DMS153 treated with DMSO at 0.1 percent for 48 hours (cell line): ENCODE data around the gene CAPN9.
"Not testable (repeated sequence)": the region's sequence is repeated elsewhere in the genome, so short reads cannot be mapped to it uniquely, and the experiment has no call there.

Source experiments
- DNase-seq: peaks from one replicate; lab custom pipeline; 2025; ENCODE audit not compliant: unreplicated experiment; lab: John Stamatoyannopoulos, UW

The CAPN9 gene

GRCh38 chr1:230709619-230710542 lies 37.3 kb upstream of the CAPN9 start:
- DNase-seq: no peak

DNA sequence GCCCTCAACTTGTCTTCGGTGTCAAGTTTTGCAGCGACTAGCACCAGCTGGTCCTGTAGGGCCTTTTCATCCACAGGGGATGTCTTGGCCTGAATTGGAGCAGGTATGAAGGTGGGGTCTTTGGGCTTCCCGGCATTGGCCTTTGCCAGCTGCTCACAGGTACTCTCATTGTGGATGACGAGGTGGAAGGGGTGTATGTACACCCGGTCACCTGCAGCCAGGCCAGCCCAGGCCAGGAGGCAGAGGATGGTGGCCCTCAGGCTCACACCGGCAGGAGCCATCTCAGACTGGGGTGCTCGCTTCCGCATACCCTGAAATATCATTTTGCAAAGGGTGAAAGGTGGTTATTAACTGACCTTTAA lies 36.7 kb upstream of the CAPN9 start:
- no peak for DNase-seq

DNA sequence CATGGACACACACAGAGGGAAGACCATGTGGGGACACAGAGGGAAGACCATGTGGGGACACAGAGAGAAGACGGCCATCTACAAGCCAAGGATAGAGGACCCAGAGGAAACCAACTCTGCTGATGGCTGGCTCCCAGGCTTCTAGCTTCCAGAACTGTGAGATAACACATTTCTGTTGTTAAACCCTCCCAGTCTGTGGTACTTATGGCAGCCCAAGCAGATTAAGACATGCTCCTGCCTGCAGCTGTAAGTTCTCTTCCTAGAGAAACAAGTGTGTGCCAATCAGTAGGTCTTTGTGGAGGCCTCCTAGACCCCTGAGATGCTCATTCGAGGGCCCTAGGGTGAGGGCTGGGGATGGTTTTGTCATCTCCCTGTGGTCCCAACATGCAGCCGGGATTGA lies 35.9 kb upstream of the CAPN9 start:
- no peak for DNase-seq

DNA sequence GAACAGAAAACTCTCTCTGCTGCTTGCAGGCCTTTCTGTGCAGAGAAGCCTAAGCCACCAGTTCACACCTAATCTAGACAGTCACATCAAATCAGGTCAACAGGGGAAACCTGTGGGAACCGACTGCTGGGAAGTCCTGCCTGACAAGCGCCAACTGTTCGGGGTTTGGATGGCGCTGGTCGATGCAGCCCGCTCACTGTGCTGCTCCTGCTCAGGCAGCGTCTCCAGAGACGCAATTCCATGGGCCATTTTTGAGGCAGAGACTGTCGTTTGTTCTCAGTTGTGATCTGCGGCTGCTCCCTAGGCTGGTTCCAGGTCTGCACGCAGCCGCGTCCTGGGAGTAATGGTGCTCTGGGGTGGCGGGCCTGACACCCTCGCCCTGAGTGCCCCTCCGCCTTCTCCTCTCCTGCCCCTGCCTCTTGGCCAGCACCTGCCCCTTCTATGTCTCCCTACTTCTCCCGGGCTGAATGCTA lies 34.7 kb upstream of the CAPN9 start:
- DNase-seq: no peak

DNA sequence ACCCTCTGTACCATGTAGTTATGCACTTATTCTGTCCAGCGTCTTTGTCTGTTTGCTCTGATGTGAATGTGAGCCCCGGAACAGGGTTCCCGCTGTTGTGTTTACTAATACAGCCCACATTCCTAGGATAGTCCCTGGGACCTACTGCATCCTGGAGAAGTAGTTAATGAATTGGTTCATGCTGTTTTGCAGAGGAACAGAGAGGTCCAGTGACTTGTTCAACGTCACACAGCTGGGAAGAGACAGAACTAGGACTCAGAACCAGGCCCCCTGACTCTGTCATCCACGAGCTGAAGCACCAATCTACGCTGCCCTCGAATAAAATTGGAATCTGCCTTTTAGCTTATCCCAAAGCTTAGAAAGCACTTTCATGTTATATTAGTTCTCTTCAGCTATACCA lies 34.0 kb upstream of the CAPN9 start:
- DNase-seq: no peak

- no peak for DNase-seq
Measured at GRCh38 chr1:230713547-230713914, 33.7 kb upstream of the CAPN9 start.

DNA sequence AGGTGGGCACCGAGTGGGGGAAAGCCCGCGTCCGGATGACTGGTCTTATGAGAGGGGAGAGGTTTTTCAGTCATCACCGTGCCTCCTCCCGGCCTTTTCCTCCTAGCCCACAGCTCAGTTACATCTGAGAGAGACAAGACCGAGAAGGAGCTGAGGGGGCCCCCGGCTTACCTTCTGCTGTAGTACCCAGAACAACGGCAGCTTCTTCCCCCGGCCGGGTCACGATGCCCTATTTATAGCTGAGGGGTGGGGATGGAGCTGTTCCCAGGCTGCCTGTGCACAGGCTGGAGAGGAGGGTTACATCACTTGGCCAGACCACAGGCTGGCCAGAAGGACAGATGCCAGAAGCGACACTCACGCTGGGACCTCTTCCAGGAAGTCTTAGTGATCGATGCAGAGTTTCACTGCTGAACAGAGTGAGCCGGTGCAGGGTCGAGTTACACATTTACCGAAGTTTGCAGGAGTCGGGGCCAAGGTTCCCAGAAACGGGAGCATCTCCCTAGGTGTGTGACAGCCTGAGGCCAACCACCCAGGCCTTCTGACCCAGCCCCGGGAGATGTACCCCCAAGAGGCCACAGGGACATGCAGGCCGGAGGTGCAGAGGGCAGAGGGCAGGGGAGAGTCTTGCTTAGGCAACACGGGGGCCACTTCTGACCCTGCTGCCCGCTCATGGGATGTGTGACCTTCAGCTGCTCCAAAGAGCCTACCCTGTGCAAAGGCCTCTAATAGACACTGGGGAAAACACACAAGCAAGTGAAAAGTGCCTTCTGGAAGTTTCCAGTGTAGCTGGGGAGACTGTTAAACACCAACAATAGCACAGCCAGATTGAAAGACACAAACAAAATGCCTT lies 33.0 kb upstream of the CAPN9 start, which contains the start of gene AGT:
TSS of gene AGT (minus strand) at position 208 of the 850 bp plus-strand sequence. CDS start 3,299 bp downstream, outside the sequence.
- DNase-seq: no peak

- no peak for DNase-seq
Measured at GRCh38 chr1:230715510-230715909, 31.7 kb upstream of the CAPN9 start.

- DNase-seq: not testable (repeated sequence)
Measured at GRCh38 chr1:230716453-230716852, 30.7 kb upstream of the CAPN9 start.

- no peak for DNase-seq
Measured at GRCh38 chr1:230717251-230717650, 29.9 kb upstream of the CAPN9 start.

DNA sequence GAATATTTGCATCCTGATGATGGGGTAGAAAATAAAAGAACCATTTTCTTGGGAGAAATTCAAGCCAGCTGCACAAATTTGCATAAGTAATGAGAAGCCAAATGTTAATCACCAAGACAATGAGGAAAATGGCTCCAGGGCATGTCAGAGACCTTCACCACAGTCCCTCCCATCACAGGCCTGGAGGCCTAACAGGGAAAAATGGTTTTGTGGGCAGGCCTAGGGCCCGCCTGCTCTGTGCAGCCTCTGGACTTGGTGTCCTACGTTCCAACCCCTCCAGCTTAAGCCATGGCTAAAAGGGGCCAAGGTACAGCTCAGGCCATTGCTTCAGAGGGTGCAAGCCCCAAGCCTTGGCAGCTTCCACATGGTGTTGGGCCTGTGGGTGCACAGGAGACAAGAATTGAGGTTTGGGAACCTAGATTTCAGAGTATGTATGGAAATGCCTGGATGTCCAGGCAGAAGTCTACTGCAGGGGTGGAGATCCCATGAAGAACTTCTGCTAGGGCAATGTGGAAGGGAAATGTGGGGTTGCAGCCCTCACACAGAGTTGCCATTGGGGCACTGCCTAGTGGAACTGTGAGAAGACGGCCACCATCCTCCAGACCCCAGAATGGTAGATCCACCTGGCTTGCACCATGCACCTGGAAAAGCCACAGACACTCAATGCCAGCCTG lies 25.2 kb upstream of the CAPN9 start:
- not testable (repeated sequence) for DNase-seq

DNA sequence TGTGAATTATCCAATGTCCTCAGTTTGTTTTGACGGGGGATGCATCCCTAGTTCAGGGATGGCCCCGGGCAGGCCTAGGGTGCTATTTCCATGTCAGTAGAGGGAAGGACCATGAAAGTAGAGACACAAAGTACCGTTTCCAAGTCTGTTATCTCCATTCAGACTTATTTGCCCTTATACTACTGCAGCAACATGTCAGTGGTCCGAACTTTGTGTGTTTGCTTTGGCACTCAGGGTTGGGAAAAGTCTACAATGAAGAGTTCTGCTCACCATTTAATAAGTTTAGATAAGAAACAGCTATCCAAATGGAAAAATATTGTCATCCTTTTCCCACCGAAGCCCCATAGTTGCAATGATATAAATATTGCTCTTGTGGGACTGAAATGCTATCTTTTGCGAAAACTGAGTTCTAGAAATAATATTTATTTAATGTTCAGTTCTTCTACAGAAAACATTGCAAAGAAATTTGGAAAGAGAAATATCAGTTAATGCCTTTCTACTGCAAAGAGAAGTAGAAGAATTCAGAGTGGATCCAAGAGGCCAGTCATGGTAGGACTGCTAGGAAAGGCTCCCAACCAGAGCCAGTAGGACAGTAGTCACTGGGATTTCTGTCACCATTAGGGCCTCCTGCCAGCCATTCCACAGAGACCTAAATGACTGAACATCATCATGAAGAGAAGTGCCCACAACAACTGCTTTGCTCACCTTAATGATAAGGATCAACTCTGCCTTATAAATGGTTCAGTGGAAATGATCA lies 21.8 kb upstream of the CAPN9 start:
- DNase-seq: no peak

DNA sequence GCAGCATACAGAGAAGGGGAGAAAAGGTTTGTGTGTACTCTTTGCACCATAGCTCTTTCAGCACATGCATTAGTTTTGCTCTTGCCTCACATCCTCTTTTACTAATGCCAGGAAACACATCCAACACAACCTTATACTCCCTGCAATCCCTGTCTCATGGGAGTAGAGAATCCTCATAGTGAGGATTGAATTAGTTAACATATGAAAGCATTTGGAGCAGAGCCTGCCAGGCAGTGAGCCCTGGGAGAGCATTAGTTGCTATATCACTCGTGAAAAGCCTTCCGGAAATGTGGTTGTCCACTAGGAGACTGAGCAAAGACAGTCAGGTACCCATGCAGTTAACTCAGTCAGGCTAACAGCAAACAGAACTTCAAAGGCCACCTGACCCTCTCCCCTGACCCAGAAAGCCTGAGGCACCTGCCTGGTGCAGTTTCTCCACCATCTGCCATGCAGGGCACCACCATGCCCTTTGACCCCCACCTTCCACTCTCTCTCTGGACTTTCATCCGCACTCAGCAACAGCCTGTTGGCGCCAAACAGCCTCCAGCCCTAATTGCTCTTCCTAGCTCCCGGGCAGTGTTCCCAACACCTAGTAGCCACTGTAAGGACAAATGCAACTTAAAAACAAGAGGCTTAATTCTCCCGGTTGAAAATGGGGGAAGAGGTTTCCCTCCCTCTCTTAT lies 18.3 kb upstream of the CAPN9 start:
- DNase-seq: no peak

DNA sequence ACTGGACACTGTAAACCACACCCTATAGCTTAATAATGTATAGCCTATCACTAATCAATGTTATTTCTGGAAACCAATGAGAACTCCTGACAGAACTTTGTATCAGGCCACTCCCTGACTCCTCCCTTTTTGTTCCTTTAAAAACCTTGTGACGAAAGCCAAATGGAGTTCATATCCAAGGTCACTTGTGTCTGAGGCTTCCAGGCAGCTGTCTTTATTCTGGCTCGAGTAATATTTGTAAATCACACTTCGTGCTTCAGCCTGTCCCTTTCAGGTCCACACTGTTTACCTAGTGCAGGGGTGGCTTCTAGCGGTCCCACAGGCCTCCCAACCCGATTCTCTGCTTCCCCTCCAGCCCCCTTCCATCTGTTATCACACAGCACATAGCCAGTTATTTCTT lies 16.2 kb upstream of the CAPN9 start:
- DNase-seq: no peak

DNA sequence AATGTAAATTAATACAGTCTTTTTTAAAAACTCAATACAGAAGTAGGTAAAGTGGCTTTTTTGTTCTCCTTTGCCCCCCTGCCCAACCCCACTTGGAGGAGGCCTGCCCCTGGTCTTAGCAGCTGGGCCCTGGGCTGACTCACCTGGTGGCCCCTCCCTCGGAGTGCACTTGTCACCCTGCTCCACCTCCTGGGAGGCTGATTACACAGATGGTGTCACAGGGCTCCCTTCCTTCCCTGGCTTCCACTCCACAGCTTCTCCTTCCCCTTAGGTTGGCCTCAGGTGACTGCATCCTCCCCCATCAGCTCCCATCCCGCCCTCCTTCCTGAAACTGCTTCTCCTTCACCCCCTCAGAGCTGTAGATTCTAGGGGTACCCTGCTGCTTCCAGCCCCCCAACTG lies 11.7 kb upstream of the CAPN9 start:
- no peak for DNase-seq

DNA sequence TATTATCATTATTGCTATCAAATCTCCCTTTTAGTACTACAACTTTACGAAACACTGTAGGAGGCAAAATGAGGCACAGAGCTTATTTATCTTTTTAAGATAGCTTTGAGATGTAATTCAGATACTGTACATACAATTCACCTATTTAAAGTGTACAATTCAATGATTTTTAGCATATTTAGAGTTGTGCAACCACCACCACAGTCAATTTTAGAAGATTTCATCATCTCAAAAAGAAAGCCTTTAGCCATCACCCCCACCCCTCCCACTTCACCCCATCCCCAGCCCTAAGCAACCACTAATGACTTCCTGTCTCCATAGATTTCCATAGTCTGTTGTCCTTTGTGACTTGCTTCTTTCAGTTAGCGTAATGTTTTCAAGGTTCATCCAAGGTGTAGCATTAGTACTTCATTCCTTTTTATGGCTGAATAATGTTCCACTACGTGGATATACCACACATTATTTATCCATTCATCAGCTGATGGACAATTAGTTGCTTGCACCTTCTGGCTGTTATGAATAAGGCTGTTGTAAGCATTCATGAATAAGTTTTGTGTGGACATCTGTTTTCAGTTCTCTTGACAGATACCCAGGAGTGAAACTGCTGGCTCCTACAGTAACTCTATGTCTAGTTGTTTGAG lies 9.4 kb upstream of the CAPN9 start:
- DNase-seq: no peak

GRCh38 chr1:230739564-230740290 lies 7.5 kb upstream of the CAPN9 start:
- DNase-seq: no peak

GRCh38 chr1:230743899-230744298 lies 3.3 kb upstream of the CAPN9 start:
- DNase-seq: no peak

- DNase-seq: no peak
Measured at GRCh38 chr1:230744382-230744781, 2.8 kb upstream of the CAPN9 start.
